Smooth muscle cell (in vitro differentiated cells): ENCODE results near the gene CXCR6. TPM values are rescaled to one million over a fixed set of nuclear protein-coding genes. Genes with fewer than 3 reads are reported as not detected.
A peak's percentile ranks its signal among the peaks of the same experiment; 100 is the strongest.

Experiments
- DNase-seq: peaks from one replicate; lab custom pipeline; 2025; ENCODE audit not compliant: unreplicated experiment; lab: John Stamatoyannopoulos, UW
- H2AFZ ChIP-seq: fragments of 200-600 bp; sonication (generic); 2 replicates; pipeline ENCODE4 v1.6.0; 2016; ENCODE audit warnings: antibody characterized with exemption, low read depth, mild to moderate bottlenecking
- H3F3A ChIP-seq: fragments of 200-600 bp; sonication (generic); 2 replicates; pipeline ENCODE4 v1.6.0; 2017; ENCODE audit warnings: antibody characterized with exemption, low read depth
- H3K27ac ChIP-seq: fragments of 200-600 bp; sonication (generic); 2 replicates; pipeline ENCODE4 v1.5.1; 2016; ENCODE audit warnings: low read depth, mild to moderate bottlenecking
- H3K27me3 ChIP-seq: fragments of 200-600 bp; sonication (generic); 2 replicates; pipeline ENCODE4 v1.6.1; 2016; ENCODE audit warnings: low read depth, mild to moderate bottlenecking
- H3K36me3 ChIP-seq: fragments of 200-600 bp; sonication (generic); 2 replicates; pipeline ENCODE4 v1.5.1; 2016; ENCODE audit warnings: low read depth
- H3K4me1 ChIP-seq: fragments of 200-600 bp; sonication (generic); 2 replicates; pipeline ENCODE4 v1.5.1; 2016; ENCODE audit warnings: low read depth
- H3K4me2 ChIP-seq: fragments of 200-600 bp; sonication (generic); 2 replicates; pipeline ENCODE4 v1.6.0; 2016; ENCODE audit warnings: mild to moderate bottlenecking
- H3K4me3 ChIP-seq: fragments of 200-600 bp; sonication (generic); 2 replicates; pipeline ENCODE4 v1.5.1; 2016; ENCODE audit warnings: mild to moderate bottlenecking
- H3K79me2 ChIP-seq: fragments of 200-600 bp; sonication (generic); 2 replicates; pipeline ENCODE4 v1.6.0; 2016; ENCODE audit warnings: low read depth, mild to moderate bottlenecking
- H3K9ac ChIP-seq: fragments of 200-600 bp; sonication (generic); 2 replicates; pipeline ENCODE4 v1.6.0; 2016; ENCODE audit warnings: low read depth
- H3K9me3 ChIP-seq: fragments of 200-600 bp; sonication (generic); replicated peaks from 2 replicates; pipeline ENCODE4 v1.5.1; 2016; ENCODE audit warnings: low read depth
- H4K20me1 ChIP-seq: fragments of 200-600 bp; sonication (generic); 2 replicates; pipeline ENCODE4 v1.6.0; 2016; ENCODE audit warnings: low read depth
- CTCF ChIP-seq: fragments of 200-600 bp; sonication (generic); IDR thresholded peaks from 2 replicates; pipeline ENCODE4 v1.5.1; 2017; ENCODE audit warnings: borderline replicate concordance, mild to moderate bottlenecking, antibody characterized with exemption; ENCODE audit not compliant: insufficient read depth, poor library complexity, severe bottlenecking
- WGBS: methylation state at CpG from one replicate; pipeline ENCODE4 v1.1.7; 2016; ENCODE audit warnings: low lambda C conversion rate; 5-methylcytosine and 5-hydroxymethylcytosine counted together
- polyA plus RNA-seq: library from polyadenylated mRNA; unstranded; fragments of >200 nt; fragmentation: Nextera tagmentation; extraction: Ambion mirVana; gene quantifications from 2 replicates; pipeline ENCODE4 v1.2.1, GENCODE V29; 2016
- total RNA-seq: library from RNA; depleted of rRNA; stranded (reverse); fragments of >200 nt; gene quantifications from 2 replicates; pipeline ENCODE4 v1.2.3, GENCODE V29; 2014

The CXCR6 gene
- total and polyA plus RNA-seq, 2 experiments from 2014 or later: 0.19 to 0.81 TPM

DNA sequence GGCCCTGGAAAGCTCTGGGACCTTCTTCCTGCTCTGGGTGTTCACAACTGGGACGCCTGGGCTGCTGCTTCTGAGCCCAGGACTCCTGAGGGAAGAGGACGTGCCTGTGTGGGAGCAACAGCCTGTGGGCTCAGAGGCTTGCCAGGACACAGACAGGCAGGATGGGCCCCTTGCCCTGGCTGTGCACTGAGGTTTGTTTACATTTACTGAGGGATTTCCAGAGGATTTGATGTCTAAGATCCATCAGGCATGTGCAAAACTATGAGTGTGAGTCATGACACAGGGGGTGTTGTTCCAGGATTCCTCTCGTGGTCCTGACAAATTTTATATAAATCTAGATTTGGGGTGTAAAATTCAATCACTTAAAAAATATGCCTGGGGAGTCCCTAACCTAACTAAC, 46.3 kb upstream of the CXCR6 start:
- Histone ChIP-seq H3K36me3 (no peaks in the 10 kb centered on the region), H3K79me2 (no peaks in the 10 kb centered on the region), H3F3A (no peaks in the 10 kb centered on the region), H3K9ac (no peak overlapping the region), H3K4me1 (no peaks in the 10 kb centered on the region), H3K4me3 (no peak overlapping the region), H4K20me1 (no peaks in the 10 kb centered on the region), H2AFZ (no peak overlapping the region), H3K27ac (peak overlapping the region; percentile 60), H3K27me3 (no peaks in the 10 kb centered on the region), H3K4me2 (peak overlapping the region; percentile 54), H3K9me3 (no peaks in the 10 kb centered on the region)
- TF ChIP-seq CTCF: no peak
- WGBS: 12% methylated on average over 3 of the region's 3 CpGs
- no peak for DNase-seq

- DNase-seq: no peak
- no peak for TF ChIP-seq CTCF
- no peaks in the 10 kb centered on the region for H3K27me3 ChIP-seq
- no peak overlapping the region for H3K9ac ChIP-seq
- H3K4me2 ChIP-seq: no peak overlapping the region
- H3K9me3 ChIP-seq: no peaks in the 10 kb centered on the region
- no peaks in the 10 kb centered on the region for H3K79me2 ChIP-seq
- no peaks in the 10 kb centered on the region for H3F3A ChIP-seq
- H3K4me3 ChIP-seq: no peak overlapping the region
- no peaks in the 10 kb centered on the region for H4K20me1 ChIP-seq
- H3K27ac ChIP-seq: no peak overlapping the region
- WGBS: 88% methylated on average over 3 of the region's 3 CpGs
- no peaks in the 10 kb centered on the region for H3K36me3 ChIP-seq
- H3K4me1 ChIP-seq: no peaks in the 10 kb centered on the region
- H2AFZ ChIP-seq: no peak overlapping the region
These were observed 38.3 kb upstream of the CXCR6 start for GRCh38 chr3:45904931-45905330.

- Histone ChIP-seq H3F3A (no peaks in the 10 kb centered on the region), H3K9me3 (no peaks in the 10 kb centered on the region), H3K27ac (no peak overlapping the region), H3K4me2 (no peak overlapping the region), H3K4me3 (no peak overlapping the region), H3K4me1 (no peaks in the 10 kb centered on the region), H3K9ac (no peak overlapping the region), H3K79me2 (no peaks in the 10 kb centered on the region), H4K20me1 (no peaks in the 10 kb centered on the region), H2AFZ (no peak overlapping the region), H3K27me3 (no peaks in the 10 kb centered on the region), H3K36me3 (no peaks in the 10 kb centered on the region)
- no peak for TF ChIP-seq CTCF
- no peak for DNase-seq
- WGBS: 85% methylated on average over 3 of the region's 3 CpGs
These were observed 37.5 kb upstream of the CXCR6 start for GRCh38 chr3:45905755-45906154.

DNA sequence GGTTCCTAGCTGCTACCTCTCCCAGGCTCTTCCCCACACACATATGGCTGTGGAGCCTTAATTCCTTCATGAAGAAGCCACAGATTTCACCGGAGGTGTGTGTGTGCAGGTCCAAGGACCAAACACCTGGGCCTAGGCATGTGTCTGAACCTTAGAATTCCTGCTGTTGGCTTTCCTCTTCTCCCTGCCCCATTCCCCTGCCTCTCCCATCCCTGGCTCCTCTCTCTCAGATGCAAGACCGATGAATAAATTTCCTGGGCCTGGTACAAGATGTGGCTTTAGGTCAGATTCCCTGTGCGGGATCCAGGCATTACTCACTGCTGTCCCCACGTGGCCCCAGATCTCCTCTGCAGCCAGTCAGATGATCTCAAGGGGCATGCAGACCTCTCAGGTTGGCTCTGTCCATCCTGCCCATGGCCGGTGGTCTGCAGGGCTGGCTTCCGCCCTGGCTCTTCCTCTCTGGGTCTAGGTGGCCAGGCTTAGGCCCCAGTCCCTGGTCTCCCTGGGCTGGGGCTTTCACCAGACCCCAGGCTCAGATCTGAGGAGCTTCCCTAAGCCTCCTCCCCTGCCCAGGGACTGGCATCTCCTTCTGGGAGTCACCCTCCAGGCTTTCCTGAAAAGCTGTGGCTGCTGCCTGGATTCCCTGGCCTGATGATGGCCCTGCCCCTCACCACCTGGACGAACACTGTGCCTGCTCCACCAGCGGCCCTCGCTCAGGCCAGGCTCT, 36.4 kb upstream of the CXCR6 start:
- H3K9ac ChIP-seq: peak overlapping the region; percentile 54
- H2AFZ ChIP-seq: no peak overlapping the region
- H3K79me2 ChIP-seq: no peaks in the 10 kb centered on the region
- no peak overlapping the region for H3K4me3 ChIP-seq
- no peaks in the 10 kb centered on the region for H3K27me3 ChIP-seq
- H3K9me3 ChIP-seq: no peaks in the 10 kb centered on the region
- H3K27ac ChIP-seq: peak overlapping the region; percentile 88
- WGBS: 60% methylated on average over 9 of the region's 9 CpGs
- H3K4me1 ChIP-seq: no peaks in the 10 kb centered on the region
- peak overlapping the region; percentile 67 for H3K4me2 ChIP-seq
- H4K20me1 ChIP-seq: no peaks in the 10 kb centered on the region
- H3K36me3 ChIP-seq: no peaks in the 10 kb centered on the region
- H3F3A ChIP-seq: no peaks in the 10 kb centered on the region
- peak; percentile 41 for TF ChIP-seq CTCF
- DNase-seq: no peak
